BJ (cell line): Measurements from ENCODE around the gene TMEM86A. TPM values are rescaled to one million over a fixed set of nuclear protein-coding genes. Genes with fewer than 3 reads are reported as not detected.

Experiments
- CTCF ChIA-PET: fragments of 350-600 bp; formaldehyde crosslinking; extraction: SDS; loops from one replicate; lab custom pipeline; 2021; ENCODE audit warnings: antibody characterized with exemption, inconsistent platforms; lab: Yijun Ruan, JAX
- POLR2A ChIA-PET: fragments of 300-600 bp; sonication (Branson Sonifier 250); formaldehyde crosslinking; extraction: SDS; loops from one replicate; lab custom pipeline; 2021; ENCODE audit warnings: antibody characterized with exemption; lab: Charles Lee
- DNase-seq: peaks from one replicate; pipeline ENCODE4 v3.0.0-alpha.2; 2011; ENCODE audit warnings: low read depth
- H3K27me3 ChIP-seq: 2 replicates; pipeline ENCODE4 v1.6.0; 2011; ENCODE audit warnings: low read length; ENCODE audit not compliant: control insufficient read depth, insufficient read depth
- H3K36me3 ChIP-seq: 2 replicates; pipeline ENCODE4 v1.5.1; 2011; ENCODE audit warnings: low read length; ENCODE audit not compliant: control insufficient read depth, insufficient read depth
- H3K4me3 ChIP-seq: 2 replicates; pipeline ENCODE4 v1.5.1; 2011; ENCODE audit warnings: low read depth, mild to moderate bottlenecking, control low read depth, low read length
- CTCF ChIP-seq: IDR thresholded peaks from 2 replicates; pipeline ENCODE4 v1.5.1; 2011; ENCODE audit warnings: low read depth, mild to moderate bottlenecking, control low read depth, inconsistent platforms, low read length, moderate library complexity; ENCODE audit not compliant: insufficient read depth
- polyA plus RNA-seq: library from polyadenylated mRNA; depleted of rRNA; stranded (reverse); fragments of >200 nt; gene quantifications from 2 replicates; pipeline ENCODE4 v1.2.3, GENCODE V29; 2011

Gene TMEM86A
- polyA plus RNA-seq, 1 experiment, result 0.71 TPM

- no peaks in the 10 kb centered on the region for H3K36me3 ChIP-seq
- no peak for DNase-seq
- POLR2A ChIA-PET, result interaction anchor here (0.6 kb wide), 1 partner anchor 88 kb away, joined by 3 read pairs; no protein-coding TSS in a partner anchor
- CTCF ChIA-PET, result interaction anchor here (0.9 to 6.9 kb wide), 8 partner anchors 8 to 214 kb away, joined by 3 to 85 read pairs (median 4); partner anchors contain the start of gene SPTY2D1
- H3K27me3 ChIP-seq, result no peaks in the 10 kb centered on the region; the same call in 1 of the 2 replicates
- peak overlapping the region; percentile 46 for H3K4me3 ChIP-seq
- TF ChIP-seq CTCF, result no peak
Observed at GRCh38 chr11:18720808-18721560, 22.4 kb downstream of the TMEM86A start.

- ChIA-PET POLR2A (interaction anchor here (0.6 kb wide), 1 partner anchor 24 kb away, joined by 3 read pairs; no protein-coding TSS in a partner anchor), CTCF (interaction anchor here (0.6 to 6.9 kb wide), 34 partner anchors 9 to 1389 kb away, joined by 3 to 85 read pairs (median 4); partner anchors contain the start of genes SPTY2D1 and TMEM86A)
- DNase-seq, result no peak
- no peaks in the 10 kb centered on the region; the same call in 1 of the 2 replicates for H3K27me3 ChIP-seq
- H3K4me3 ChIP-seq, result peak overlapping the region; percentile 46
- H3K36me3 ChIP-seq, result no peaks in the 10 kb centered on the region
- TF ChIP-seq CTCF, result peak; percentile 73
Observed at GRCh38 chr11:18721561-18722292, 23.1 kb downstream of the TMEM86A start.

GRCh38 chr11:18722293-18722637 lies 23.7 kb downstream of the TMEM86A start:
- POLR2A ChIA-PET, result no interaction called here
- Histone ChIP-seq H3K4me3 (no peak overlapping the region), H3K27me3 (no peaks in the 10 kb centered on the region; the same call in 1 of the 2 replicates), H3K36me3 (no peaks in the 10 kb centered on the region)
- TF ChIP-seq CTCF, result no peak; the same call in 1 of the 2 replicates
- CTCF ChIA-PET, result interaction anchor here (0.6 to 6.9 kb wide), 35 partner anchors 9 to 1388 kb away, joined by 3 to 85 read pairs (median 4); partner anchors contain the start of genes SPTY2D1 and TMEM86A
- DNase-seq, result no peak

GRCh38 chr11:18723991-18724390 lies 25.4 kb downstream of the TMEM86A start:
- no peak for DNase-seq
- TF ChIP-seq CTCF, result no peak
- H3K36me3 ChIP-seq, result no peaks in the 10 kb centered on the region
- no peaks in the 10 kb centered on the region for H3K27me3 ChIP-seq
- CTCF ChIA-PET, result interaction anchor here (0.9 to 6.9 kb wide), 8 partner anchors 9 to 135 kb away, joined by 3 to 85 read pairs (median 4); partner anchors contain the start of gene UEVLD
- POLR2A ChIA-PET, result no interaction called here
- H3K4me3 ChIP-seq, result no peak overlapping the region

GRCh38 chr11:18726040-18726439 lies 27.5 kb downstream of the TMEM86A start, which contains the start of gene IGSF22:
Gene IGSF22, minus strand, starts transcription at chr11:18726188. Its CDS starts 1,952 bp downstream, at chr11:18724236.
- ChIA-PET POLR2A (no interaction called here), CTCF (interaction anchor here (1.4 kb wide), 1 partner anchor 611 kb away, joined by 3 read pairs; no protein-coding TSS in a partner anchor)
- no peak for TF ChIP-seq CTCF
- no peaks in the 10 kb centered on the region for H3K36me3 ChIP-seq
- no peaks in the 10 kb centered on the region for H3K27me3 ChIP-seq
- H3K4me3 ChIP-seq, result no peak within 1 kb of the TSS
- DNase-seq, result no peak
